ENCODE measurements around the gene TTC9.

The TTC9 gene

GRCh38 chr14:70618314-70618713 is 23.4 kb upstream of the TTC9 start:
- H3K9me3 ChIP-seq: no peaks in the 10 kb centered on the region
- intact Hi-C loops (cut with DNase I; ENCODE audit: low total_unique reads): loop anchor here (10.0 kb wide), 1 partner anchor 206 kb away; no protein-coding TSS in a partner anchor

GRCh38 chr14:70619708-70620107 is 22.0 kb upstream of the TTC9 start:
- Histone ChIP-seq H3K4me1 (no peaks in the 10 kb centered on the region), H3K4me3 (no peak overlapping the region), H3K27ac (no peak overlapping the region), H3K9me3 (no peaks in the 10 kb centered on the region), H3K27me3 (no peaks in the 10 kb centered on the region), H3K36me3 (no peaks in the 10 kb centered on the region)
- DNase-seq: no peak
- intact Hi-C loops (cut with DNase I; ENCODE audit: low total_unique reads): loop anchor here (10.0 kb wide), 2 partner anchors 105 to 205 kb away; no protein-coding TSS in a partner anchor
- TF ChIP-seq CTCF (IDR thresholded peaks at IDR 0.05): no peak

More at GRCh38 chr14:70618314-70618713, 23.4 kb upstream of the TTC9 start:
- H3K27ac ChIP-seq: no peak overlapping the region
- TF ChIP-seq CTCF (IDR thresholded peaks at IDR 0.05): no peak
- no peak for DNase-seq
- peaks cover 0 to 5% of the 10 kb centered on the region in 2 donors for H3K27me3 ChIP-seq
- no peak overlapping the region for H3K4me3 ChIP-seq
- H3K36me3 ChIP-seq: no peaks in the 10 kb centered on the region
- no peaks in the 10 kb centered on the region for H3K4me1 ChIP-seq

- DNase-seq: no peak
- Histone ChIP-seq H3K27me3 (no peaks in the 10 kb centered on the region), H3K4me3 (no peak overlapping the region), H3K36me3 (no peaks in the 10 kb centered on the region), H3K27ac (no peak overlapping the region), H3K4me1 (no peaks in the 10 kb centered on the region), H3K9me3 (peaks cover 4 to 9% (median 7%) of the 10 kb centered on the region in 3 donors)
- intact Hi-C loops (cut with DNase I; ENCODE audit: low total_unique reads): loop anchor here (10.0 kb wide), 1 partner anchor 103 kb away; no protein-coding TSS in a partner anchor
- peak; percentile 27 to 29 for TF ChIP-seq CTCF (IDR thresholded peaks at IDR 0.05)
Measured at GRCh38 chr14:70622111-70622712, 19.5 kb upstream of the TTC9 start.

GRCh38 chr14:70624972-70625371 is 16.7 kb upstream of the TTC9 start:
- no peak for TF ChIP-seq CTCF (IDR thresholded peaks at IDR 0.05)
- Histone ChIP-seq H3K9me3 (peaks cover 4 to 9% (median 7%) of the 10 kb centered on the region in 3 donors), H3K27ac (no peak overlapping the region), H3K4me1 (no peaks in the 10 kb centered on the region), H3K36me3 (no peaks in the 10 kb centered on the region), H3K27me3 (no peaks in the 10 kb centered on the region), H3K4me3 (no peak overlapping the region)
- intact Hi-C loops (cut with DNase I; ENCODE audit: low total_unique reads): loop anchor here (10.0 kb wide), 1 partner anchor 100 kb away; no protein-coding TSS in a partner anchor
- DNase-seq: no peak

- intact Hi-C loops (cut with DNase I; ENCODE audit: low total_unique reads): no loop called here
- no peak for TF ChIP-seq CTCF (IDR thresholded peaks at IDR 0.05)
- Histone ChIP-seq H3K9me3 (peaks cover 0 to under 1% (median 0%) of the 10 kb centered on the region in 3 donors), H3K27ac (no peak overlapping the region), H3K36me3 (no peaks in the 10 kb centered on the region), H3K27me3 (peaks cover 0 to 7% of the 10 kb centered on the region in 2 donors), H3K4me1 (no peaks in the 10 kb centered on the region), H3K4me3 (no peak overlapping the region)
- DNase-seq: no peak
Measured at GRCh38 chr14:70631948-70632347, 9.8 kb upstream of the TTC9 start.
